H9 (cell line): ENCODE results near the gene TUBGCP6. TPM values are rescaled to one million over a fixed set of nuclear protein-coding genes. Genes with fewer than 3 reads are reported as not detected.

Experiments used
- DNase-seq: peaks from one replicate; pipeline ENCODE4 v3.0.0-alpha.2; 2017
- H2AFZ ChIP-seq: one replicate; pipeline ENCODE4 v1.6.1; 2013; ENCODE audit warnings: mild to moderate bottlenecking, low read length, control low read depth, moderate library complexity
- H2AK5ac ChIP-seq: 2 replicates; pipeline ENCODE4 v1.6.1; 2013; ENCODE audit warnings: low read length, control low read depth, mixed read lengths; ENCODE audit not compliant: insufficient read length
- H2BK120ac ChIP-seq: one replicate; pipeline ENCODE4 v1.6.1; 2013; ENCODE audit warnings: low read depth, mild to moderate bottlenecking, low read length, control low read depth, inconsistent platforms; ENCODE audit not compliant: poor library complexity, severe bottlenecking
- H2BK12ac ChIP-seq: 2 replicates; pipeline ENCODE4 v1.6.1; 2013; ENCODE audit warnings: low read length, control low read depth, mixed read lengths, low read depth; ENCODE audit not compliant: insufficient read length
- H2BK15ac ChIP-seq: 2 replicates; pipeline ENCODE4 v1.6.1; 2013; ENCODE audit warnings: low read depth, low read length, control low read depth
- H2BK20ac ChIP-seq: one replicate; pipeline ENCODE4 v1.6.1; 2013; ENCODE audit warnings: low read depth, mild to moderate bottlenecking, low read length, control low read depth, inconsistent platforms; ENCODE audit not compliant: poor library complexity, severe bottlenecking
- H2BK5ac ChIP-seq: 2 replicates; pipeline ENCODE4 v1.6.1; 2013; ENCODE audit warnings: low read length, control low read depth, mixed read lengths; ENCODE audit not compliant: insufficient read length
- H3K14ac ChIP-seq: 2 replicates; pipeline ENCODE4 v1.6.1; 2013; ENCODE audit warnings: low read length, control low read depth; ENCODE audit not compliant: insufficient read depth
- H3K18ac ChIP-seq: 2 replicates; pipeline ENCODE4 v1.6.1; 2013; ENCODE audit warnings: low read depth, mild to moderate bottlenecking, mixed read lengths, low read length, control low read depth; ENCODE audit not compliant: insufficient read length
- H3K23ac ChIP-seq: 2 replicates; pipeline ENCODE4 v1.6.1; 2013; ENCODE audit warnings: low read length, control low read depth, mixed read lengths, low read depth; ENCODE audit not compliant: insufficient read length
- H3K23me2 ChIP-seq: 2 replicates; pipeline ENCODE4 v1.6.1; 2013; ENCODE audit warnings: low read depth, mild to moderate bottlenecking, mixed read lengths, low read length, control low read depth; ENCODE audit not compliant: insufficient read length, poor library complexity, severe bottlenecking
- H3K27ac ChIP-seq: 2 replicates; pipeline ENCODE4 v1.5.1; 2013; ENCODE audit warnings: low read length, control low read depth, mixed read lengths, low read depth; ENCODE audit not compliant: insufficient read length
- H3K27me3 ChIP-seq: 2 replicates; pipeline ENCODE4 v1.6.1; 2013; ENCODE audit warnings: low read length, control low read depth, inconsistent platforms; ENCODE audit not compliant: insufficient read depth
- H3K4ac ChIP-seq: 2 replicates; pipeline ENCODE4 v1.6.1; 2013; ENCODE audit warnings: low read depth, mild to moderate bottlenecking, control low read depth, inconsistent platforms, low read length, moderate library complexity
- H3K4me1 ChIP-seq: 2 replicates; pipeline ENCODE4 v1.6.1; 2013; ENCODE audit warnings: low read length, control low read depth, inconsistent platforms; ENCODE audit not compliant: insufficient read depth
- H3K4me2 ChIP-seq: 2 replicates; pipeline ENCODE4 v1.6.1; 2013; ENCODE audit warnings: low read length, control low read depth, mixed read lengths; ENCODE audit not compliant: insufficient read length, insufficient read depth
- H3K56ac ChIP-seq: 2 replicates; pipeline ENCODE4 v1.6.1; 2013; ENCODE audit warnings: low read depth, mild to moderate bottlenecking, mixed read lengths, low read length, control low read depth; ENCODE audit not compliant: insufficient read length
- H3K79me1 ChIP-seq: 2 replicates; pipeline ENCODE4 v1.6.1; 2013; ENCODE audit warnings: low read depth, mild to moderate bottlenecking, moderate library complexity, low read length, control low read depth, inconsistent platforms; ENCODE audit not compliant: insufficient read depth, poor library complexity, severe bottlenecking
- H3K79me2 ChIP-seq: 2 replicates; pipeline ENCODE4 v1.6.1; 2013; ENCODE audit warnings: low read length, control low read depth, inconsistent platforms; ENCODE audit not compliant: insufficient read depth
- H3K9ac ChIP-seq: 2 replicates; pipeline ENCODE4 v1.6.1; 2013; ENCODE audit warnings: low read length, control low read depth, mixed read lengths; ENCODE audit not compliant: insufficient read length; ENCODE audit errors: extremely low read depth
- H3K9me3 ChIP-seq: one replicate; pipeline ENCODE4 v1.6.1; 2013; ENCODE audit warnings: low read depth, low read length, inconsistent platforms; ENCODE audit not compliant: control insufficient read depth
- H3T11ph ChIP-seq: one replicate; pipeline ENCODE4 v1.6.1; 2013; ENCODE audit warnings: mild to moderate bottlenecking, low read length, control low read depth, inconsistent platforms
- H4K20me1 ChIP-seq: one replicate; pipeline ENCODE4 v1.6.1; 2013; ENCODE audit not compliant: control insufficient read depth, insufficient read length, insufficient read depth
- H4K5ac ChIP-seq: 2 replicates; pipeline ENCODE4 v1.6.1; 2013; ENCODE audit warnings: low read depth, mild to moderate bottlenecking, mixed read lengths, low read length, control low read depth; ENCODE audit not compliant: insufficient read length
- H4K8ac ChIP-seq: replicated peaks from 2 replicates; pipeline ENCODE4 v1.6.1; 2013; ENCODE audit warnings: low read length, control low read depth, mixed read lengths, low read depth; ENCODE audit not compliant: insufficient read length
- H4K91ac ChIP-seq: 2 replicates; pipeline ENCODE4 v1.6.1; 2013; ENCODE audit warnings: low read depth, mild to moderate bottlenecking, moderate library complexity, mixed read lengths, low read length, control low read depth; ENCODE audit not compliant: insufficient read length
- H3K27ac Mint-ChIP-seq, 3 experiments: 2 replicates in 2 of 3; 3 replicates in 1 of 3; pipeline ENCODE4 v1.8.0; 2020 to 2021; ENCODE audit warnings: mixed read lengths in 3 of 3, mild to moderate bottlenecking in 1 of 3, moderate library complexity in 1 of 3
- H3K27me3 Mint-ChIP-seq: 2 replicates; pipeline ENCODE4 v1.8.0; 2021; ENCODE audit warnings: low read depth, mild to moderate bottlenecking, moderate library complexity, mixed read lengths
- H3K36me3 Mint-ChIP-seq, 3 experiments: 2 replicates in 2 of 3; 3 replicates in 1 of 3; pipeline ENCODE4 v1.8.0; 2020 to 2021; ENCODE audit warnings: low read depth in 3 of 3, mixed read lengths in 3 of 3; ENCODE audit not compliant: insufficient read depth in 1 of 3
- H3K4me1 Mint-ChIP-seq, 2 experiments: 2 replicates each; pipeline ENCODE4 v1.8.0; 2020; ENCODE audit warnings: mixed read lengths in 2 of 2
- H3K4me3 Mint-ChIP-seq, 2 experiments: 2 replicates in 1 of 2; 3 replicates in 1 of 2; pipeline ENCODE4 v1.8.0; 2020 to 2021; ENCODE audit warnings: mild to moderate bottlenecking in 2 of 2, mixed read lengths in 2 of 2, moderate library complexity in 1 of 2
- H3K9me3 Mint-ChIP-seq, 2 experiments: 2 replicates in 1 of 2; 3 replicates in 1 of 2; pipeline ENCODE4 v1.8.0; 2020; ENCODE audit warnings: mild to moderate bottlenecking in 2 of 2, mixed read lengths in 2 of 2, moderate library complexity in 1 of 2
- WGBS: extraction: QIAGEN DNeasy Blood & Tissue Kit; methylation state at CpG from one replicate; pipeline ENCODE4 v1.1.7; 2013; ENCODE audit warnings: missing lambda C conversion rate, low lambda C conversion rate, mixed read lengths; ENCODE audit not compliant: insufficient read length; ENCODE audit errors: extremely low coverage; 5-methylcytosine and 5-hydroxymethylcytosine counted together
- total RNA-seq: library from RNA; stranded (reverse); gene quantifications from 2 replicates; pipeline ENCODE4 v1.2.1, GENCODE V29; 2021
- TF ChIP-seq, protein P1 (sequence below): fragments of 200-600 bp; sonication (generic); conservative IDR thresholded peaks from 3 replicates; pipeline ENCODE4 v1.8.0; 2021; ENCODE audit warnings: antibody characterized with exemption, mild to moderate bottlenecking

The TUBGCP6 gene
- total RNA-seq, 1 experiment from 2014 or later = 29.0 TPM

DNA sequence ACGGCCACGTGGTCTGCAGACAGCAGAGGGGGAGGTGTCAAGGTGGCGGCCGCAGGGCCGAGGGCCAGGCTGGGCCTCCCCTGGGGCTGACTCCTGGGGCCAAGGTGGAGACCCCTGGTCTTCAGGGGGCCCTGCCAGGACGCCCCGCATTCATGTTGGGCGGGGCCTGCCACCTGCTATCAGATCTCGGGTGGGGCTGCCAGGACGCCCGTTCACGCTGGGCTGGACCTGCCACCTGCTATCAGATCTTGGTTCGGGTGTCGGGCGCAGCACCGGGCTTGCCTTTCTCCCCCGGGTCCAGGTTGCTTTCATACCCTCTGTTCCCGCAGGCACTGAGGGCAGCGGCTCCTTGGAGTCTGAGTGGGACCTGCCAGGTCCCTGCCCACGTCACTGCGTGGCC, 41.5 kb upstream of the TUBGCP6 start:
- Histone ChIP-seq H3K23ac (no peak overlapping the region), H3K56ac (no peak overlapping the region), H3K14ac (no peak overlapping the region), H3T11ph (no peak overlapping the region), H3K27me3 (no peaks in the 10 kb centered on the region), H2BK20ac (no peak overlapping the region), H3K9ac (no peak overlapping the region), H2BK12ac (no peak overlapping the region), H4K5ac (no peak overlapping the region), H3K23me2 (peaks cover 3% of the 10 kb centered on the region), H3K4me1 (no peaks in the 10 kb centered on the region), H3K79me2 (no peaks in the 10 kb centered on the region; the same call in 1 of the 2 replicates), H3K27ac (no peak overlapping the region), H4K20me1 (no peaks in the 10 kb centered on the region), H2AK5ac (no peak overlapping the region), H3K9me3 (no peaks in the 10 kb centered on the region), H2BK120ac (no peak overlapping the region), H3K4ac (no peak overlapping the region), H4K8ac (no peak overlapping the region), H3K4me2 (no peak overlapping the region), H4K91ac (no peak overlapping the region), H2BK5ac (no peak overlapping the region), H3K79me1 (no peaks in the 10 kb centered on the region), H2AFZ (no peak overlapping the region), H2BK15ac (no peak overlapping the region), H3K18ac (no peak overlapping the region)
- TF ChIP-seq, protein P1, sequence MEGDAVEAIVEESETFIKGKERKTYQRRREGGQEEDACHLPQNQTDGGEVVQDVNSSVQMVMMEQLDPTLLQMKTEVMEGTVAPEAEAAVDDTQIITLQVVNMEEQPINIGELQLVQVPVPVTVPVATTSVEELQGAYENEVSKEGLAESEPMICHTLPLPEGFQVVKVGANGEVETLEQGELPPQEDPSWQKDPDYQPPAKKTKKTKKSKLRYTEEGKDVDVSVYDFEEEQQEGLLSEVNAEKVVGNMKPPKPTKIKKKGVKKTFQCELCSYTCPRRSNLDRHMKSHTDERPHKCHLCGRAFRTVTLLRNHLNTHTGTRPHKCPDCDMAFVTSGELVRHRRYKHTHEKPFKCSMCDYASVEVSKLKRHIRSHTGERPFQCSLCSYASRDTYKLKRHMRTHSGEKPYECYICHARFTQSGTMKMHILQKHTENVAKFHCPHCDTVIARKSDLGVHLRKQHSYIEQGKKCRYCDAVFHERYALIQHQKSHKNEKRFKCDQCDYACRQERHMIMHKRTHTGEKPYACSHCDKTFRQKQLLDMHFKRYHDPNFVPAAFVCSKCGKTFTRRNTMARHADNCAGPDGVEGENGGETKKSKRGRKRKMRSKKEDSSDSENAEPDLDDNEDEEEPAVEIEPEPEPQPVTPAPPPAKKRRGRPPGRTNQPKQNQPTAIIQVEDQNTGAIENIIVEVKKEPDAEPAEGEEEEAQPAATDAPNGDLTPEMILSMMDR = no peak
- peaks cover 12 to 39% (median 36%) of the 10 kb centered on the region in 3 experiments; a peak in 6 of 7 replicates for H3K36me3 Mint-ChIP-seq
- H3K27me3 Mint-ChIP-seq = no peaks in the 10 kb centered on the region
- WGBS = no CpG with 5 or more reads among the region's 21 CpGs
- DNase-seq = no peak
- H3K4me1 Mint-ChIP-seq = no peaks in the 10 kb centered on the region
- no peak overlapping the region; a peak in 1 of 5 replicates for H3K4me3 Mint-ChIP-seq
- H3K27ac Mint-ChIP-seq = no peak overlapping the region
- H3K9me3 Mint-ChIP-seq = no peaks in the 10 kb centered on the region
